ENCODE measurements around the gene IL1RAPL1.

IL1RAPL1 gene

DNA sequence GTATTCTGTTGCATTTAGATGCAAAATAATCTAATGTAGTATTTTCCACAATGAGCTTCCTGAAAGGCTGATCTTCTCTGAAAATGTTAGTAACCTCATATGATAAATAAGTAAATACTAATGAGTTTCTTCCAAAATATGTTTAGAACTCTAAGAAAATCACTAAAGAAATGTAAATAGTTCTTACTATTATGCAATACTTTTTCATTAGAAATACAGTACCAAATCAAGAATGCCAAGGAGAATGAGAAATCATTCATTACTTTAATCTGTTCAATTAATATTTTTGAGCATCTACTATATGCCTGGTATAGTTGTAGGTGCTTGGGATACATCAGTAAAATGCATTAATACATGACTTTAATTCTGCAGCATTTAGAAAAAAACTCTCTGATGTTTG, 130.6 kb downstream of the IL1RAPL1 start:
- Histone ChIP-seq H3F3A (ENCODE audit: insufficient read depth) (no peaks in the 10 kb centered on the region), H3K27me3 (ENCODE audit: low read length) (no peaks in the 10 kb centered on the region), H3K9ac (ENCODE audit: low read length) (no peak overlapping the region), H3K36me3 (ENCODE audit: low read length) (no peaks in the 10 kb centered on the region), H3K27ac (ENCODE audit: low read depth, low read length) (no peak overlapping the region), H3K9me2 (replicated peaks; ENCODE audit: insufficient read depth, low read length) (no peaks in the 10 kb centered on the region), H3K79me2 (ENCODE audit: insufficient read depth, low read length) (no peaks in the 10 kb centered on the region), H2AFZ (ENCODE audit: low read depth, low read length, severe bottlenecking) (no peak overlapping the region), H4K20me1 (ENCODE audit: low read depth, low read length) (no peaks in the 10 kb centered on the region), H3K4me2 (ENCODE audit: low read depth, low read length, poor library complexity, severe bottlenecking) (no peak overlapping the region), H3K9me3 (ENCODE audit: insufficient read depth, low read length) (no peaks in the 10 kb centered on the region), H3K4me3 (ENCODE audit: insufficient read depth, low read length, poor library complexity, severe bottlenecking) (no peak overlapping the region)
- no peak for TF ChIP-seq EZH2phosphoT487 (conservative IDR thresholded peaks at IDR 0.05; ENCODE audit: low read length)
- TF ChIP-seq, protein P1, sequence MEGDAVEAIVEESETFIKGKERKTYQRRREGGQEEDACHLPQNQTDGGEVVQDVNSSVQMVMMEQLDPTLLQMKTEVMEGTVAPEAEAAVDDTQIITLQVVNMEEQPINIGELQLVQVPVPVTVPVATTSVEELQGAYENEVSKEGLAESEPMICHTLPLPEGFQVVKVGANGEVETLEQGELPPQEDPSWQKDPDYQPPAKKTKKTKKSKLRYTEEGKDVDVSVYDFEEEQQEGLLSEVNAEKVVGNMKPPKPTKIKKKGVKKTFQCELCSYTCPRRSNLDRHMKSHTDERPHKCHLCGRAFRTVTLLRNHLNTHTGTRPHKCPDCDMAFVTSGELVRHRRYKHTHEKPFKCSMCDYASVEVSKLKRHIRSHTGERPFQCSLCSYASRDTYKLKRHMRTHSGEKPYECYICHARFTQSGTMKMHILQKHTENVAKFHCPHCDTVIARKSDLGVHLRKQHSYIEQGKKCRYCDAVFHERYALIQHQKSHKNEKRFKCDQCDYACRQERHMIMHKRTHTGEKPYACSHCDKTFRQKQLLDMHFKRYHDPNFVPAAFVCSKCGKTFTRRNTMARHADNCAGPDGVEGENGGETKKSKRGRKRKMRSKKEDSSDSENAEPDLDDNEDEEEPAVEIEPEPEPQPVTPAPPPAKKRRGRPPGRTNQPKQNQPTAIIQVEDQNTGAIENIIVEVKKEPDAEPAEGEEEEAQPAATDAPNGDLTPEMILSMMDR (IDR thresholded peaks at IDR 0.05; ENCODE audit: insufficient read depth, low read length, poor library complexity, severe bottlenecking) = no peak

DNA sequence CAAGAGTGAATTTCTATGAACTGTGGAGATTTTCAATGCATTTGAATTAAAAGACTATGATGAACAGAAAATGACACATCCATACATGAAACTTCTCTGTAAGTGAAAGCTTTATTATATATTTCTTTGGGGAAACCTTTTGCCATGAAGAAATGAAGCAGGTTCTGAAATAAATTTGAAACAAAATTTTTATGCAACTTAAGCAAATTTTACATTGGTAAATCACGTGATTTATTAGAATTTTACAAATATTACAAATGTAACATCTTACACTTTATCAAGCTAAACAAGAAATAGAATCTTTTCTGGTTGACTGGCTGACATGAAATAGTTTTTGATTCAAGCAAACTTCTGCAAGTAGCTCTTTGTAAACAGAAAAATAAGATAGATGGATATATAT, 131.2 kb downstream of the IL1RAPL1 start:
- Histone ChIP-seq H3K27ac (ENCODE audit: low read depth, low read length) (no peak overlapping the region), H4K20me1 (ENCODE audit: low read depth, low read length) (no peaks in the 10 kb centered on the region), H3K36me3 (ENCODE audit: low read length) (no peaks in the 10 kb centered on the region), H2AFZ (ENCODE audit: low read depth, low read length, severe bottlenecking) (no peak overlapping the region), H3K9me3 (ENCODE audit: insufficient read depth, low read length) (no peaks in the 10 kb centered on the region), H3K9me2 (replicated peaks; ENCODE audit: insufficient read depth, low read length) (no peaks in the 10 kb centered on the region), H3F3A (ENCODE audit: insufficient read depth) (no peaks in the 10 kb centered on the region), H3K79me2 (ENCODE audit: insufficient read depth, low read length) (no peaks in the 10 kb centered on the region), H3K27me3 (ENCODE audit: low read length) (no peaks in the 10 kb centered on the region), H3K4me2 (ENCODE audit: low read depth, low read length, poor library complexity, severe bottlenecking) (no peak overlapping the region), H3K9ac (ENCODE audit: low read length) (no peak overlapping the region), H3K4me3 (ENCODE audit: insufficient read depth, low read length, poor library complexity, severe bottlenecking) (no peak overlapping the region)
- TF ChIP-seq EZH2phosphoT487 (conservative IDR thresholded peaks at IDR 0.05; ENCODE audit: low read length) = no peak
- TF ChIP-seq, protein P1 (IDR thresholded peaks at IDR 0.05; ENCODE audit: insufficient read depth, low read length, poor library complexity, severe bottlenecking) = no peak

DNA sequence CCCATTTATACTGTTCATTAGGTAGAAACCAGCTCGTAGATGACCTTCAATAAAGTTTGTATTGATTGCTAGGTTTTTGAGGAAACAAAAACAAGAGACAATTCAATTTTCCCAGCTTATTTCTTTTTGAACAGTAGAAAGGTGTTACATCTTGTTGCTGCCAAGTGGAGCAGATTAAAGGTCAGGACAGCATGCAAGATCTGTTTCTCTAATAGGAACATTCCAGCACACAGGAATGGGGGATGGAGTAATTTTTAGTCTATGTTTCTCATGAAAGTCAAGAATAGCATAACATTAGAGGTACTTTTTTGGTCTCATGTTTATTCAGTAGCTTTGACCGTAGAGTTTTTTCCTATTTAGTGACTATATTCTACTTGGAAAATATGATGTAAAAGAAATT, 132.4 kb downstream of the IL1RAPL1 start:
- Histone ChIP-seq H3K27me3 (ENCODE audit: low read length) (no peaks in the 10 kb centered on the region), H3K4me2 (ENCODE audit: low read depth, low read length, poor library complexity, severe bottlenecking) (no peak overlapping the region), H3K9me3 (ENCODE audit: insufficient read depth, low read length) (no peaks in the 10 kb centered on the region), H3K9ac (ENCODE audit: low read length) (no peak overlapping the region), H3K36me3 (ENCODE audit: low read length) (no peaks in the 10 kb centered on the region), H3K4me3 (ENCODE audit: insufficient read depth, low read length, poor library complexity, severe bottlenecking) (no peak overlapping the region), H3K79me2 (ENCODE audit: insufficient read depth, low read length) (no peaks in the 10 kb centered on the region), H3K27ac (ENCODE audit: low read depth, low read length) (no peak overlapping the region), H3K9me2 (replicated peaks; ENCODE audit: insufficient read depth, low read length) (no peaks in the 10 kb centered on the region), H3F3A (ENCODE audit: insufficient read depth) (no peaks in the 10 kb centered on the region), H4K20me1 (ENCODE audit: low read depth, low read length) (no peaks in the 10 kb centered on the region), H2AFZ (ENCODE audit: low read depth, low read length, severe bottlenecking) (no peak overlapping the region)
- no peak for TF ChIP-seq EZH2phosphoT487 (conservative IDR thresholded peaks at IDR 0.05; ENCODE audit: low read length)
- TF ChIP-seq, protein P1 (IDR thresholded peaks at IDR 0.05; ENCODE audit: insufficient read depth, low read length, poor library complexity, severe bottlenecking) = no peak
